Body of pancreas (tissue), 4 donors: ENCODE data around the gene ETHE1. TPM values are rescaled to one million over a fixed set of nuclear protein-coding genes. Genes with fewer than 3 reads are reported as not detected.

Source experiments
- ATAC-seq: fragments of 150-250 bp; one replicate; pipeline ENCODE4 v1.9.1; 2016
- DNase-seq, 4 donors: peaks; one replicate each; pipeline ENCODE4 v3.0.0-alpha.2; 2019
- H3K27ac ChIP-seq, 4 donors: fragments of 200-600 bp; sonication (generic); 1 replicate in 3 of 4; 2 replicates in 1 of 4; pipeline versions ENCODE4 v1.5.1 to v1.6.1; 2016 to 2019; ENCODE audit warnings: mild to moderate bottlenecking in 1 of 4, mixed read lengths in 1 of 4, moderate library complexity in 1 of 4
- H3K27me3 ChIP-seq, 2 donors: fragments of 200-600 bp; sonication (generic); one replicate each; pipeline ENCODE4 v1.6.0; 2016; ENCODE audit warnings: mild to moderate bottlenecking in 1 of 2
- H3K36me3 ChIP-seq, 2 donors: fragments of 200-600 bp; sonication (generic); replicated peaks in 1 of 2; 2 replicates each; pipeline ENCODE4 v1.5.1; 2016; ENCODE audit warnings: low read depth in 2 of 2; ENCODE audit not compliant: insufficient read depth in 1 of 2
- H3K4me1 ChIP-seq: fragments of 200-600 bp; sonication (generic); one replicate; pipeline ENCODE4 v1.6.0; 2016
- H3K4me3 ChIP-seq, 2 donors: fragments of 200-600 bp; sonication (generic); 1 replicate in 1 of 2; 2 replicates in 1 of 2; pipeline ENCODE4 v1.5.1; 2016 to 2019
- H3K9me3 ChIP-seq, 3 donors: fragments of 200-600 bp; sonication (generic); 1 replicate in 2 of 3; 2 replicates in 1 of 3; pipeline ENCODE4 v1.5.1; 2016
- POLR2A ChIP-seq, 3 donors: fragments of 450-650 bp; IDR thresholded peaks; one replicate each; pipeline ENCODE4 v1.6.1; 2016; ENCODE audit warnings: antibody characterized with exemption in 3 of 3, mild to moderate bottlenecking in 2 of 3
- WGBS, 2 donors: methylation state at CpG; one replicate each; pipeline ENCODE4 v1.1.5; 2017; 5-methylcytosine and 5-hydroxymethylcytosine counted together
- intact Hi-C: fragments of 100-400 bp; cut with DNase I; formaldehyde crosslinking; loops from one replicate; pipeline ENCODE4 v1.15.1; 2023
- total RNA-seq, 2 donors: library from RNA; depleted of rRNA; stranded (reverse); fragments of >200 nt; gene quantifications; one replicate each; pipeline ENCODE4 v1.1.0, GENCODE V29; 2016
- TF ChIP-seq, protein P1 (sequence below), 7 experiments: fragments of 450-650 bp in 4 of 7; fragments of 200-600 bp in 3 of 7; sonication (generic) in 3 of 7; IDR thresholded peaks; one replicate each; pipeline ENCODE4 v1.5.1; 2016 to 2019; ENCODE audit warnings: antibody characterized with exemption in 7 of 7

Gene ETHE1
- total RNA-seq, 2 donors from 2014 or later: 21.1 to 29.8 TPM

DNA sequence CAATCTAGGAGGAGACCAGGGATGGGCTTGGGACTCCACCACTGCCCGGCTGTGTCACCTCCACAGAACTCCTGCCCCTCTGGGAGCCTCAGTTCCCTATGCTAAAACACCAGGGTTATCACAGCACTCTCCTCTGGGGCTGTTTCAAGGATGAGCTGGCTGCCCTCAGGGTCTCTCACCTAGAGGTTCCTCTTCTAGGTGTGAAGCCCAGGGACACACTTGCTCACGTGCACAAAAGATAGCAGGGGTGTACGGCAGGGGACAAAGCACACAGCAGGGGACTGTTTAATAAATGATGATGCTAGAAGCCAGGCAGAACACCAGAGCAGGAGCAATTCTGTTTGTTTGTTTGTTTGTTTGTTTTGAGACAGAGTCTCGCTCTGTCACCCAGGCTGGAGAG lies 44.8 kb downstream of the ETHE1 start:
- ATAC-seq (no peak), DNase-seq (no peak)
- no peak overlapping the region for H3K27ac ChIP-seq
- intact Hi-C loops: no loop called here
- no peaks in the 10 kb centered on the region for H3K27me3 ChIP-seq
- H3K4me3 ChIP-seq: no peak overlapping the region
- no peaks in the 10 kb centered on the region for H3K4me1 ChIP-seq
- WGBS, 2 donors: 87 to 89% methylated on average over 3 to 4 of the region's 4 CpGs
- H3K36me3 ChIP-seq: no peaks in the 10 kb centered on the region
- H3K9me3 ChIP-seq: no peaks in the 10 kb centered on the region
- TF ChIP-seq, protein P1, sequence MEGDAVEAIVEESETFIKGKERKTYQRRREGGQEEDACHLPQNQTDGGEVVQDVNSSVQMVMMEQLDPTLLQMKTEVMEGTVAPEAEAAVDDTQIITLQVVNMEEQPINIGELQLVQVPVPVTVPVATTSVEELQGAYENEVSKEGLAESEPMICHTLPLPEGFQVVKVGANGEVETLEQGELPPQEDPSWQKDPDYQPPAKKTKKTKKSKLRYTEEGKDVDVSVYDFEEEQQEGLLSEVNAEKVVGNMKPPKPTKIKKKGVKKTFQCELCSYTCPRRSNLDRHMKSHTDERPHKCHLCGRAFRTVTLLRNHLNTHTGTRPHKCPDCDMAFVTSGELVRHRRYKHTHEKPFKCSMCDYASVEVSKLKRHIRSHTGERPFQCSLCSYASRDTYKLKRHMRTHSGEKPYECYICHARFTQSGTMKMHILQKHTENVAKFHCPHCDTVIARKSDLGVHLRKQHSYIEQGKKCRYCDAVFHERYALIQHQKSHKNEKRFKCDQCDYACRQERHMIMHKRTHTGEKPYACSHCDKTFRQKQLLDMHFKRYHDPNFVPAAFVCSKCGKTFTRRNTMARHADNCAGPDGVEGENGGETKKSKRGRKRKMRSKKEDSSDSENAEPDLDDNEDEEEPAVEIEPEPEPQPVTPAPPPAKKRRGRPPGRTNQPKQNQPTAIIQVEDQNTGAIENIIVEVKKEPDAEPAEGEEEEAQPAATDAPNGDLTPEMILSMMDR (IDR thresholded peaks at IDR 0.05): no peak
- TF ChIP-seq POLR2A (IDR thresholded peaks at IDR 0.05): no peak

DNA sequence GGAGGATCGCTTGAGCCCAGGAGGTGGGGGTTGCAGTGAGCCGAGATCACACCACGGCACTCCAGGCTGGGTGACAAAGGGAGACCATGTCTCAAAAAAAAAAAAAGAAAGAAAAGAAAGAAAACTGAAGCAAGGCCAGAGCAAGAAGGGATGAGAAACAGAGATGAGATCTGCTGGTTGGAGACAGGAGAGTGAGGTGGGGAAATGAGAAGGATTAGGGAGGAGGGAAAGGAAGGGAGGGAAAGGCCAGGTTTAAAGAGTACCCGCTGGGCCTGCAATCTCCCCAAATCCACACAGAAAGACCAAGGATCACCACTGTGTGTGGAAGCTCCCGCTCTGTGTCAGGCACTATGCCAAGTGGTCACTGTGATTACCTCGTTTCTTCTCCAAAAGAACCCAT lies 45.3 kb downstream of the ETHE1 start:
- ATAC-seq (no peak), DNase-seq (no peak)
- Histone ChIP-seq H3K9me3 (no peaks in the 10 kb centered on the region), H3K4me3 (no peak overlapping the region), H3K27ac (no peak overlapping the region), H3K36me3 (no peaks in the 10 kb centered on the region), H3K4me1 (no peaks in the 10 kb centered on the region), H3K27me3 (no peaks in the 10 kb centered on the region)
- intact Hi-C loops: no loop called here
- 83 to 90% methylated on average over 6 of the region's 6 CpGs for WGBS, 2 donors
- TF ChIP-seq, protein P1 (IDR thresholded peaks at IDR 0.05): no peak
- TF ChIP-seq POLR2A (IDR thresholded peaks at IDR 0.05): no peak

DNA sequence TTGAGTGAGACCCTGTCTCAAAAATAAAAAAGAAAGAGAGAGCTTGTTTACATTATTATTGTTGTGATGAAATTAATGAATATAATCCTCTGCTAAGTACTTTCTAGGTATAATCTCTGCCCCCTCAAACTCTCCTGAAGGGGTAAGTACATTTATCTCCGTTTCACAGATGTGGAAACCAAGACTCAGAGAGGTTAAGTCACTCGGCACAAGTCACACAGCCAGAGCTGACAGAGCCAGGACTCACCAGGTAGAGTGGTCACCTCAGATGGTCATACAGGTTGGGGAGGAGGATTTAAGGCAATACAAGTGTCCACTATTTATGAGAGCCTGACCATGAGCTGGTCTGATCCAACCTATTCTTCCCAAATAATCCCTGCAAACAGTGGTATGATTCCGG lies 46.4 kb downstream of the ETHE1 start:
- DNase-seq (no peak), ATAC-seq (no peak)
- TF ChIP-seq, protein P1 (IDR thresholded peaks at IDR 0.05): no peak
- no peak for TF ChIP-seq POLR2A (IDR thresholded peaks at IDR 0.05)
- H3K9me3 ChIP-seq: no peaks in the 10 kb centered on the region
- WGBS, 2 donors: 94% methylated on average over 3 of the region's 3 CpGs
- H3K4me1 ChIP-seq: peaks cover 2% of the 10 kb centered on the region
- no peaks in the 10 kb centered on the region for H3K27me3 ChIP-seq
- no peak overlapping the region for H3K27ac ChIP-seq
- H3K36me3 ChIP-seq: no peaks in the 10 kb centered on the region
- intact Hi-C loops: no loop called here
- no peak overlapping the region for H3K4me3 ChIP-seq

DNA sequence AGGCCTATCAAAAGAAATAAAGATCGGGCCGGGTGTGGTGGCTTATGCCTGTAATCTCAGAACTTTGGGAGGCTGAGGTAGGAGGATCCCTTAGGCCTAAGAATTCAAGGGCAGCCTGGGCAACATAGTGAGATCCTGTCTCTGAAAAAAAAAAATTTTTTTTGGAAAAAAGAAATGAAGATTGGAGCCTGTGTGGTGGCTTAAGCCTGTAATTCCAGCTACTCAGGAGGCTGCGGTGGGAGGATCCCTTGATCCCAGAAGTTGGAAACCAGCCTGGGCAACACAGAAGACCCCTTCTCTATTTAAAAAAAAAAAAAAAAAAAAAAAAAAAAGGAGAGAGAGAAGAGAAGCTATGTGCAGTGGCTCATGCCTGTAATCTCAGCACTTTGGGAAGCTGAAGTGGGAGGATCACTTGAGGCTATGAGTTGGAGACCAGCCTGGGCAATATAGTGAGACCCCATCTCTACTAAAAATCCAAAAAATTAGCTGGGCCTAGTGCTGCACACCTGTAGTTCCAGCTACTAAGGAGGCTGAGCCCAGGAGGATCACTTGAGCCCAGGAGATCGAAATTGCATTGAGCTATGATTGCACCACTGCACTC lies 46.9 kb downstream of the ETHE1 start:
- no peak for DNase-seq
- Histone ChIP-seq H3K27me3 (no peaks in the 10 kb centered on the region), H3K4me3 (no peak overlapping the region), H3K27ac (no peak overlapping the region), H3K9me3 (no peaks in the 10 kb centered on the region), H3K4me1 (peaks cover 7% of the 10 kb centered on the region), H3K36me3 (no peaks in the 10 kb centered on the region)
- TF ChIP-seq POLR2A (IDR thresholded peaks at IDR 0.05): no peak
- TF ChIP-seq, protein P1 (IDR thresholded peaks at IDR 0.05): no peak
- intact Hi-C loops: no loop called here
- 94 to 97% methylated on average over 3 to 4 of the region's 4 CpGs for WGBS, 2 donors
- no peak for ATAC-seq

DNA sequence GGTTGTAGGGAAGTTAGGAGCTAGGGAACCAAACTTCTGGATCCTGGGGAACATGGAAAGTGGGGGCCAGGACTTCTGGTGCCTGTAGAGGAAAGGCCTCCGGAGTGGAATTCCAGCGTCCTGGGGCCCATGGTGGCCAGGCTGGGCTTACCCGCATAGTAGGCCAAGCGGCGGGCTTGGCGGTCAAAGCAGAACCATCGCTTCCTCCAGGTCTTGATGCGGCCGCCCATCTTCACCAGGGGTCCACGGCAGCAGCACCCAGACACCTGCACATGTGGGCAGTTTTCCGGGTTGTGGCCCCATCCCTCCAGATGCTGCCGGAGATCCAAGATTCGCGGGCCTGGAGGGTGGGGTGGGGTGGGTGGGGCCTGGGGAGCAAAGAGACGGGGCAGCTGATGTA lies 47.8 kb downstream of the ETHE1 start:
- ATAC-seq (no peak), DNase-seq (no peak)
- H3K27me3 ChIP-seq: no peaks in the 10 kb centered on the region
- no peak overlapping the region for H3K27ac ChIP-seq
- H3K4me1 ChIP-seq: peaks cover 15% of the 10 kb centered on the region
- intact Hi-C loops: no loop called here
- TF ChIP-seq POLR2A (IDR thresholded peaks at IDR 0.05): no peak
- TF ChIP-seq, protein P1 (IDR thresholded peaks at IDR 0.05): no peak
- 92 to 96% methylated on average over 7 to 13 of the region's 15 CpGs for WGBS, 2 donors
- H3K36me3 ChIP-seq: no peaks in the 10 kb centered on the region
- no peak overlapping the region for H3K4me3 ChIP-seq
- no peaks in the 10 kb centered on the region for H3K9me3 ChIP-seq
